ENCODE measurements around the gene PNLDC1.

The PNLDC1 gene, protein sequence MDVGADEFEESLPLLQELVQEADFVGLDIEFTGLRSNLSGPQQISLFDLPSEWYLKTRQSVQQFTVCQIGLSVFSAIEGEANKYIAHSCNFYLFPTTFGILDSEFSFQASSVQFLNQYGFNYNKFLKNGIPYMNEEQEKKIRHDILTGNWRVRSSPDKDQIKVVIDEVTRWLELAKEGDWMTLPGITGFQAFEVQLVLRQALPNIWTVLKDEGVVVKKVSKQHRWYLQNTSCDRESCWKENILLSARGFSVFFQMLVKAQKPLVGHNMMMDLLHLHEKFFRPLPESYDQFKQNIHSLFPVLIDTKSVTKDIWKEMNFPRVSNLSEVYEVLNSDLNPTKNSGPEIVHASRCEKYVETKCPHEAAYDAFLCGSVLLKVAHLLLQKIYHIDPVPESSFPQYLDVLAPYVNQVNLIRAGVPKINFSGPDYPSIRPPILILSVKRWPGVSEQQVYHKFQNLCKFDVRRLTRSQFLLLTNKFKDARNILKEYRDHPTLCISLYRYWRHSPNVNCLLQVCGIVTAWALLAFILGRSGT

DNA sequence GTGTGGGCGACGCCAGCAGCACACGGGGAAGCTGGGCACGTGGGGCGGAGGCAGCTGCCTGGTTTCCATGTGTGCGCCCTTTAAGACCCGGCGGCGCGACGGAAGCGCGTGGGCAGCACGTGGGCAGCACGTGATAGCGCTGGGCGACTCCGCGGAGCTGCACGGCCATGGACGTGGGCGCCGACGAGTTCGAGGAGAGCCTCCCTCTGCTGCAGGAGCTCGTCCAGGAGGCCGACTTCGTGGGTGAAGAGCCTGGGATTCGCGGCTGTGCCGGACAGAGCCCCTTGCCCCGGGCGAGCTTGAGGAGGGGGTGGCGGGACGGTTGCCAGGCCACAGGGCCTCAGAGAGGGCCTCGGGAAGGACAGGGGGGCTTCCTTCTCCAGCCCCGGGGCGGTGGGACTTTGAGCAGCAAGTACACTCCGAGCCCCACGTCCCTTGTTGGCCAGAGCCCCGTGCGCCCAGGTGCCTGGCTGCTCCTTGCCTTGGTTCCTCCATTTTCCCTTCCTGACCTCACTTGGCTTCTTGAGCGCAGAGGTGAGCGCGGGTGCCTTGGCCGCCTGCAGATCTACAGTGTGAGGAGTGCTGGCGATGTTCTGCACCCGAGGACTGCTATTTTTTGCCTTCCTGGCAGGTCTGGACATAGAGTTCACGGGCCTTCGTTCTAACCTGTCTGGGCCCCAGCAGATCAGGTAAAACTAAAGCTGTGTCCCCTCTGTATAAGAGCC lies at the start of gene PNLDC1:
TSS of gene PNLDC1 (plus strand) at position 136 of the 725 bp plus-strand sequence. CDS start at position 168, 32 bp downstream.
- DNase-seq = no peak

DNA sequence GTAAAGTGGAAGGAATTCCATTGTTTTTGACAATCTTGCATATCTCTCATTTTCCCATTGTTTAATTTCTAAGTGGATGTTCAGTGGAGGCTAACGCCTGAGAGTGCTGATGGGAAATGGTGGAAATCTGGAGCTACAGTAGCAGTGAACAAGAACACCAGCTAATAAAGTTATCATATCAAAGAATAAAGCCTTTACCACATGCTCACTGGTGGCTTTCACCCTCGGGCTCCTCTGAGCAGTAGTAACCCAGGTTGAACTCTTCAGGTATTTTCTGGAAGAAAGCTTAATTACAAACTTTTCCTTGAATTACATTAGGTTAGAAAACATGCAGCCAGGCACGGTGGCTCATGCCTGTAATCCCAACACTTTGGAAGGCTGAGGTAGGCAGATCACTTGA lies 48.6 kb upstream of the PNLDC1 start:
- no peak for DNase-seq

DNA sequence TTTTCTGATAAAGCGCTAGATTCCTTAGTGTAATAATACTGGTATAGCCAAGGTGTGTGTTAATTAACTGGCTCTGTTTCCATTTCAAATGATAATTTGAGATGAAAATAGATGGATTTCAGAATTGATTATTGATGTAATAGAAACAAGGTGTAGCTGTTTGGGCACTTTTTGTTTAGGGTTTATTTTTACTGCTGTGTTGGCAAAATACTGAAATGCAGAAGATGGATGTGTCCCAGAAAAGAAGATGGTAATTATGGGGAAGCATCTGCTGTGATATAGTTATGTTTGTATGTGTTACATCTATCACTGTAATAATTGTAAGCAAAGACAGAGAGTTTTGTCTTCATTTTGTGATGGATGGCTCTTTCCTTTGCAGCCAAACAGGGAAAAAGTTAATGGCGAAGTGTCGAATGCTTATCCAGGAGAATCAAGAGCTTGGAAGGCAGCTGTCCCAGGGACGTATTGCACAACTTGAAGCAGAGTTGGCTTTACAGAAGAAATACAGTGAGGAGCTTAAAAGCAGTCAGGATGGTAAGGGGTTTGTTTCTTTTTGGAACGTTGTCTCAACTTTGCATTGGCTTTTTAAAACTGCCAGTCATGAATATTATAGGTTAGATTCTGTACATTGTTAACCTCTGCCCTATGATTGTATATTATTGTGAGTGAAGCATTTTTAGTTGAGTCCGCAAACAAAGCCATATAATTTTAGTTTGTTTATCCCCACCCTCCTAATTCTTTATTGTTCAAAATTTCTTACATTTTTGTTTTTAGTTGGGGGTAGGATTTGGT lies 46.8 kb upstream of the PNLDC1 start:
- DNase-seq = no peak

DNA sequence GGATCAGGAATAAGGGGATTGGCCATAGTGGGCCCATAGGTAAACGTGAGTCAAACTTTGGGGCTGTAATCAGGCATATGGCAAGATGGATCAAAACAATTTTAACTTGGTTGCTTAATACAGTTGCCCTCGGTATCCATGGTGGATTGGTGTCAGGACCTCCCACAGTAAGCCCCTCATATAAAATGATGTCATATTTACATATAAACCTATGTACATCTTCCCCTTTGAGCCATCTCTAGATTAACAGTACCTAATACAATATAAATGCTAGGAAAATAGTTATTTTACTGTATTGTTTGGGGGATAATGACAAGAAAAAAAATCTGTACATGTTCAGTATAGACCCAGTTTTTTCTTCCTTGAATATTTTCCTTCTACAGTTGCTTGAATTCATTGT lies 45.7 kb upstream of the PNLDC1 start:
- no peak for DNase-seq

DNA sequence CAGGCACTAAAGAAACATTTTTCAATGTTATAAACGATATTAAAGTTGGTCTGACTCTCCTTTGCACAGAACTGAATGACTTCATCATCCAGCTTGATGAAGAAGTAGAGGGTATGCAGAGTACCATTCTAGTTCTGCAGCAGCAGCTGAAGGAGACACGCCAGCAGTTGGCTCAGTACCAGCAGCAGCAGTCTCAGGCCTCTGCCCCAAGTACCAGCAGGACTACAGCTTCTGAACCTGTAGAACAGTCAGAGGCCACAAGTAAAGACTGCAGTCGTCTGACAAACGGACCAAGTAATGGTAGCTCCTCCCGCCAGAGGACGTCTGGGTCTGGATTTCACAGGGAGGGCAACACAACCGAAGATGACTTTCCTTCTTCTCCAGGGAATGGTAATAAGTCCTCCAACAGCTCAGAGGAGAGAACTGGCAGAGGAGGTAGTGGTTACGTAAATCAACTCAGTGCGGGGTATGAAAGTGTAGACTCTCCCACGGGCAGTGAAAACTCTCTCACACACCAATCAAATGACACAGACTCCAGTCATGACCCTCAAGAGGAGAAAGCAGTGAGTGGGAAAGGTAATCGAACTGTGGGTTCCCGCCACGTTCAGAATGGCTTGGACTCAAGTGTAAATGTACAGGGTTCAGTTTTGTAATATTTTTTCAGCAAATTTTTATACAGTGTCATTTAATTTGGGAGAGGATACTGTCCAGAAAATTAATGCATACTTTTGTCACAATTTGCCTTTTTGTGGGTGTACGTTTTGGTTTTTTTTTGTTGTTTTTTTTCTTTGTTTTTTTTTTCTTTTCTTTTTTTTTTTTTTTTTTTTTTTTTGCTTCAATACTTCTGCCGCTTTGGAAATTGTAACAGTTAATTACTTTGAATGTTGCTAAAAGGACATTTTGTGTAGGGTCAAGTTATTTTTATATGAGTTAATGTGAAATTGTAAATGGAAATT lies 44.8 kb upstream of the PNLDC1 start:
- no peak for DNase-seq

DNA sequence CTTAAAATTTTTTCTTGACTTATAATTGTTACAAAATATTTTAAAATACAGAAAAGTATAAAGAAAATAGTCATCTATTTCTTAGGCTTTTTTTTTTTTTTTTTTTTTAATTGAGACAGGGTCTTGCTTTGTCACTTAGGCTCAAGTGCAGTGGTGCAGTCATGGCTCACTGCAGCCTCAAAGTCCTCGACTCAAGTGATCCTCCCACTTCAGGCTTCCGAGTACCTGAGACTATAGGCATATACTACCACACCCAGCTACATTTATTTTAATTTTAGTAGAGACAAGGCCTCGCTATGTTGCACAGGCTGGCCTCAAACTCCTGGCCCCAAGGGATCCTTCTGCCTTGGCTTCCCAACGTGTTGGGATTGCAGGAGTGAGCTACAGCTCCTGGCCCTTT lies 43.6 kb upstream of the PNLDC1 start:
- no peak for DNase-seq

DNA sequence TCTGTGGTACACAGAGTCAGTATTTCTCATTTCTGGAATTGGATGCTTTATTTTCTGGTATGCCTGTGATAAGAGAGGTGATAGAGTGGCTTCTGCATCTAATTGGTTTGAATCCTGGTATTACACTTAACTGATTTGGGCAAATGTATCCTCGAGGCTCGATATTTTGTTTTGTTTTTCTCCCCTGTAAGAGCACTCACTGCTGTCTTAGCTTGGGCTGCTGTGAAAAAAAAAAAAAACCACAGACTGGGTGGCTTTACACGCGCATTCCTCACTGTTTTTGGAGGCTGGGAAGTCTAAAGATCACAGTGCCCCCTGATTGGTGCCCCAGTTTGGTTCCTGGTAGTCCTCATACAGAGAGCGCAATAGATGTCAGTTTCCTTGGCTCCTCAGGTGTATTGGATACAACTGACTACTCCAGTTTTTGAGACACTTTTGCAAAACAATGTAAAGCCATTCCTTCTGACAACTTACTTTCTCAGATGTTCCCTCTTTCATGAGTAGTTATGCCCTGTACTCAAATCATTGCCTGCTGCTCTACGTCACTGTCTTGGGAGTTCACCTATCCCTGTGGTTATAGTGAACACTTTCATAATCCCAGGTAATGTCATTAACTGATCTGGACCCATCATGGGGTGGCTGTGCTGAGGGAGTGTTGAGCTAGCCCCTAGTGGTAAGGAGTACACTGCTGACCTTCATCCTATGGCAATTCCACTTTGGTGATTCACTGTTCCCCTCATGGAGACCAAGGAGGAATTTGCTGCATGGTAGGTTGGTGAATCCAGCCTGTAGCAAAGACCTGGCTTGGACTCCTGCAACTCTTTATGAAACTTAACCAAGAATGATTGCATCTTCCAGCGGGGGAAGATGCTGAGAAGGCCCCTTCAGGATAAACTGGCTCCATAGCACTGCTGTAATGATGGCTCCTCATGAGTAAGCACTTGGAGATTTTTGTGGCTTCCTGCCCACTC lies 41.8 kb upstream of the PNLDC1 start:
- DNase-seq = no peak

DNA sequence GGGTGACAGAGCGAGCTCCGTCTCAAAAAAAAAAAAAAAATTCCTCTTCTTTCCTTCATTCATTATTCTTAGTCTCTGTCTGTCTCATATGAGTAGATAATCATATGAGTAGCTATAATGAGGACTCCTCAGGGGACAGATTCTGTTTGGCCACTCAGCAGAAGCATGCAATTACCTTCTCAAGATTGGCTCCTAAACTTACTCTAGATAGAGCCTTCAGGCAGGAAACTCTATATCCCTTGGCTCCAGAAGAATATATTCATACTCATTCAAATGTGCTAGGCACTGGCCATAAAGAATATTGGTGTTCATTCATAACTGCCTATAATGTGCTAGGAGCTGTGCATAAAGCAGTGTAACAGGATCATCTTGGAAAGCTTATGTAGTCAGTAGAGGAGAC lies 40.4 kb upstream of the PNLDC1 start:
- no peak for DNase-seq

DNA sequence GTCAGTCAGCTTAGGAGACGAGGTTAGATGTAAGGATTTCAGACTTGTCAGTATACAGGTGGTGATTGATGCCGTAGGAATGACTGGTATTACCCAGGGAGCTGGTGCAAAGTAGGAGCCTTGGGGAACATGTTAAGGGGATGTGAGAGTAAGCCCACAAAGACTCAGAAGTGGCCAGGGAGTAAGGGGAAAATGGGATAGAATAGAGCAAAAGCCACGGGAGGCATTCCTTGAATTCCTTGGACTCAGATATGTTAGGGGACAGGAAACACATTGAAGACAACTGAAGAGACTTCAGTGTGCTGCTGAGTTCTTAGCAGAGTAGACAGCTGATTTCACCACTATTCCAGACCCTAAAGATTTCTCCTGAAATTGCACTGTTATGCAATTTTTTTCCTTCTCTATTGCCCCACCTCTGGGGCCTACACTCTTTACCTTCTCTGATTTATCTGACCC lies 39.4 kb upstream of the PNLDC1 start:
- no peak for DNase-seq

DNA sequence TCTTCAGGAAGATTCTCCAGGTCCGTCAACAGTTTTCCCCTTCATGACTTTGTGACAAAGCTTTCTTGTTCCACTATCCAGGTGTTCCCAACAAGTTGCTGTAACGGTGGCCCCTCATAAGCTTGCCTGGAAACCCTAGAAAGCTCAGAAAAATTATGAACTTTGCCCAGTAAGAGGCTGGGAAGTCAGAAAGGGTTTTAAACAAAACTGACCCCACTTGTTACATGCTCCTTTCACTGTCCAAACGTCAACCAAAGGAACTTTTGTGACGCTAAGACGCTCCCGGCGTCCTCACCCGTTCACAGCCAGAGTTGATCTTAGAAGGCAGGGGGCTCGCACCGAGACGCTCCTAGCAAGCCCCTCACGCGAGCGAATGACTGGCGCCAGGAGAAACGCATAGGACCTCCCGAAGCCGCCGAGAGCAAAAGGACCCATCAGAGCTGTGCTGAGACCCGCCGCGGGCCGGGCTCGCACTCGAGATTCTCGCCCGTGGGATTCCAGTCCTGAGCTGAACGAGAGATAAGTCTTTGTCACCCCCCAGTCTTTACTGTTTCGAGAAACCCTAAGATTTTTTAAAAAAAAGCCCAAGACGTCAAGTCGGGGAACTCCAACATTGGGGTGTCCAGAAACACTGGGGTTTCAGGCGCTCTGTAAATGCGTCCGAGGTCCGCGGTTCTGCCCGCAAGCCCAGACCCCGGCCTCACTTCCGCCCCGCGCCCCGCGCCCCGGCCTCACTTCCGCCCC lies 38.8 kb upstream of the PNLDC1 start:
- no peak for DNase-seq

DNA sequence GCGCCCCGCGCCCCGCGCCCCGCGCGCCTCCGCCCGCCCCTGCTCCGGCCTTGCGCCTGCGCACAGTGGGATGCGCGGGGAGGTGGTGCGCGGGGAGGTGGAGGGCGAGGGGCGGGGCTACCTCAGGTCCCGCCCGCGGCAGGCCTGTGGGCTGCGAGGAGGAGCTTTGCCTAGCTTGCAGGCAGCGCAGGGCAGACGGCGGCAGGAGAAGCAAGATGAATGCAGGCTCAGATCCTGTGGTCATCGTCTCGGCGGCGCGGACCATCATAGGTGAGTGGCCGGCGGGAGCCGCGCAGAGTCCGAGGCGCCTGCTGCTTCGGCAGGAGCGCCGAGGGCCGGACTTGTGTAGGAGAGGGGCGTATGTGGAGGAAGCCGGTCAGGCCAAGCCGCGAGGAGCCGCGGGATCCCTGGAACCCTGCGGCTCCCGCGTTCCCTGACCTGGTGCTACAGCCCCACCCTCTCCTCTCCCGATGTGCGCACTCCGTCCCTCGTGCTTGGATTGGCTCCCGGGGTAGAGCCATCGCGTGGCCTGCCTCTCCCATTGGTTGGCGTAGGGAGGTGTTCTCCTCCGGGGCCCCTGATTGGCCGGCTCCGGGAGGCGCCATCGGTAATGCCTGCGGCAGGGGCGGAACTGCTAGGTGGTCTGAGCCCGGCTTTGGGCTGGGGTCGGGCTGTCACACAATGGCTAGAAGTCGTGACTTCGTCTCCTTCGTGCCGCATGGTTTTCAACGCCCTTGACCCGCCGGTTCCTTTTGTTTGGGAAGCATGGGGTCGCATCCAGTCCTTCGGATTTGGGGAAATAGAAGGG lies 38.0 kb upstream of the PNLDC1 start, which contains the start of gene ACAT2:
TSS of gene ACAT2 (plus strand) at position 173 of the 808 bp plus-strand sequence. CDS start at position 216, 43 bp downstream.
- peak; percentile 92 for DNase-seq

DNA sequence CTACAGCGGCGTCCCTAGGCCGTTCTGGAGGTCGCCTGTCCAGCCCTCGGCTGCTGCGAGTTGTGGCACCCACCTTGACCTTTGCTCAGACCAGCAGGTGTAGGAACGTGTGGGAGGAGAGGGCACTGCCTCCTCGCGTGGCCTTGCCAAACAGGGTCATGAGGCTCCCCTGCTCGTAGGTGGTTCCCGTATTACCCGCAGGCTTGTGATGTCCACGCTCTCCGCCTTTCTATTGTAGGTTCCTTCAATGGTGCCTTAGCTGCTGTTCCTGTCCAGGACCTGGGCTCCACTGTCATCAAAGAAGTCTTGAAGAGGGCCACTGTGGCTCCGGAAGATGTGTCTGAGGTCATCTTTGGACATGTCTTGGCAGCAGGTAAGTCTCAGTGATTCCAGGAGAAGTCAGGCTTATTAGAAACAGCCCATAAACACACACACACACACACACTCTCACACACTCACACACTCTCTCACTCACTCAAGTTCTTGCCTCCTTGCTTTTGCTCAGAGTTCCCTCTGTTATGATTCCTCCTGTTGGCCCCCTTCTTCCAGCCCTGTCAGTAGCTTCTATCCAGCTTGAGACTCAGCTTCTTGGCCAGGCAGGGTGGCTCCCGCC lies 37.3 kb upstream of the PNLDC1 start:
- peak; percentile 6 for DNase-seq

DNA sequence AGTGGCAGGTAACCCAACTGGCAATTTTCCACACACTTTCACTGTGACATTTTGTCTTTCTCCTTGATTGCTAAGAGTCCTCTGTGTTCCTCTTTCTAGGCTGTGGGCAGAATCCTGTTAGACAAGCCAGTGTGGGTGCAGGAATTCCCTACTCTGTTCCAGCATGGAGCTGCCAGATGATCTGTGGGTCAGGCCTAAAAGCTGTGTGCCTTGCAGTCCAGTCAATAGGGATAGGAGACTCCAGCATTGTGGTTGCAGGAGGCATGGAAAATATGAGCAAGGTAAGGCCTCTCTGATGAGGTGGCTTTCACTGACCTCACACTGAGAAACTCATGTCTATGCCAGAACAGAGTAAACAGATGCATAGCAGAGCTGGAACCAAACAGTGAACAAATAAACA lies 33.2 kb upstream of the PNLDC1 start:
- DNase-seq = no peak

DNA sequence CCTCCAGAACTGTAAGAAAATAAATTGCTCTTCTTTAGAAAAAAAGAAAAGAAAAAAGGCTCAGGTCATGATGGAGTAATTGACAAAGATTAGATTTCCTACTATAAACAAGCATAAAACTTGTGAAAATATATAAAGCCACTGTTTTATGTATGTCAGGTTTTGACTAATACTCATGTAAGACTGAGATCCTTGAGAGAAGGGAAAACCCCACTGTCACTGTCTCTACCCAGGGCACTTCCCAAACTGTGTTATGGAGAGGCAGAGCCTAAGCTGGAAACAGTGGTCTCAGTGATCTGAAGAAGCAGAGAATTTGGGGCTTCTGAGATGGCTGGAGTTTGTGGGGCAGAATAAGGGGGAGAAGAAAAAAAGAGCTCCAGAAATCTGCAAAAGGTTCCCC lies 30.6 kb upstream of the PNLDC1 start:
- DNase-seq = no peak

DNA sequence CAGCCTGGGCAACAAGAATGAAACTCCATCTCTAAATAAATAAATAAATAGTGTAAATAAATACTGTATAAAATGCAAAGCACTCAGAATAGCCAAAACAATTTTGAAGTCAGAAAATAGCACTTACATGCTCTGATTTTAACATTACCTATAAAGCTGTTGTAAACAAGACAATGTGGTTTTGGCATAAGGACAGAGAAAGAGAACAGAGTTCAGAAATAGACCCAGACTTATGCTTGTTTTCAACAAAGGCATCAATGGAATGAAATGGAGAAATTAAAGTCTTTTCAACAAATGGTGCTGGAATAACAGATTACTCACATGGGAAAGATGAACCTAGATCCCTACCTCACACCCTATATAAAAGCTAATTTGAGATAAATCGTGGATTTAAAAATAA lies 27.9 kb upstream of the PNLDC1 start:
- no peak for DNase-seq

DNA sequence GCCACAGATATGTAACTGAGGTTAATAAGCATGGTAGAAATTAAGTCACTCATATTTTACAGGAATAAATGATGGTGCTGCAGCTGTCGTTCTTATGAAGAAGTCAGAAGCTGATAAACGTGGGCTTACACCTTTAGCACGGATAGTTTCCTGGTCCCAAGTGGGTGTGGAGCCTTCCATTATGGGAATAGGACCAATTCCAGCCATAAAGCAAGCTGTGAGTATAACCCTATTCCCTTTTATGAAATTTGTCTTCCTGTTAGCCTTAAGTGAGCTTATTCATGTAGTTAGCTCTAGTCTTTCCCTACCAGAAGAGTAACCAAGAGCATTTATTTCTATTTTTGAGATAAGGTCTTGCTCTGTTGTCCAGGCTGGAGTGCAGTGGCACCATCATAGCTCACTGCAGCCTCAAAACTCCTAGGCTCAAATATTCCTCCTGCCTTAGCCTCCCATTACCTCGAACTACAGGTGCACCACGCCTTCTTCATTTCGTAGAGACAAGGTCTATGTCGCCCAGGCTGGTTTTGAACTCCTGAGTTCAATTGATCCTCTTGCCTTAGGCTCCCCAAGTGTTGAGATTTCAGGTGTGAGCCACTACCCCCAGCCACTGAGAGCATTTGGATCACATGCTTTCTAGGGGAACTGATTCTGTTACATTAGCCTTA lies 22.7 kb upstream of the PNLDC1 start:
- no peak for DNase-seq

DNA sequence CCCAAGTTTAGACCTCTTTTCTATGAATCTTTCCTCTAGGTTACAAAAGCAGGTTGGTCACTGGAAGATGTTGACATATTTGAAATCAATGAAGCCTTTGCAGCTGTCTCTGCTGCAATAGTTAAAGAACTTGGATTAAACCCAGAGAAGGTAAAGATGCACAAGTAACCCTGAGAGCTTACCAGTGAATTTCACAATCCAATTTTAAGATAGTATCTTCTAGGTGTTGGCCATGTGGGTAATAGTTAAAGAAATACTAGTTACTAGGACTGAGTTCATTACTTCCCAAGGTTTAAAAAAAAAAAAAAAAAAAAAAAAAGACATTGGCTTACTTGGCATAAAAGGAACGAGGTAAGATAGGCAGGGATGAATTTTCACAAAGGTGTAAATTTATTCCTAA lies 21.9 kb upstream of the PNLDC1 start:
- DNase-seq = no peak

DNA sequence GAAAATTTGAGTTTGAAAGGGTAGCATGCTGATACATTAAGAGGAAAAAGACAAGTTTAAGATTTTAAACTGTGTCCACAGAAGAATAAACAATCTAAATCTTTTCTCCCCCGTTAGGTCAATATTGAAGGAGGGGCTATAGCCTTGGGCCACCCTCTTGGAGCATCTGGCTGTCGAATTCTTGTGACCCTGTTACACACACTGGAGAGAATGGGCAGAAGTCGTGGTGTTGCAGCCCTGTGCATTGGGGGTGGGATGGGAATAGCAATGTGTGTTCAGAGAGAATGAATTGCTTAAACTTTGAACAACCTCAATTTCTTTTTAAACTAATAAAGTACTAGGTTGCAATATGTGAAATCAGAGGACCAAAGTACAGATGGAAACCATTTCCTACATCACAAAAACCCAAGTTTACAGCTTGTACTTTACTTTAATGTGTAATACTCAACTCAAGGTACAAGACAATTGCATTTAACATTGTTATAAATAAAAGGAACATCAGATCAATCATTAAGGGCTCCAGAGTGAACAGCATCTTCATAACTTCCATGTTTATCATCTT lies 21.5 kb upstream of the PNLDC1 start:
- DNase-seq = no peak
